Natural killer cell (primary cell): ENCODE results near the gene UPK1B. TPM values are rescaled to one million over a fixed set of nuclear protein-coding genes. Genes with fewer than 3 reads are reported as not detected.
"Not testable (repeated sequence)": the region's sequence is repeated elsewhere in the genome, so short reads cannot be mapped to it uniquely, and the experiment has no call there.

Experiments
- ATAC-seq, 3 donors: fragments of 150-1000 bp in 2 of 3; fragments of 200-7000 bp in 1 of 3; cut with Tn5 transposase; 1 replicate in 1 of 3; 2 replicates in 2 of 3; pipeline ENCODE4 v1.10.0; 2021; ENCODE audit warnings: mild to moderate bottlenecking in 2 of 3, moderate library complexity in 2 of 3
- DNase-seq, 2 donors: peaks; one replicate each; pipeline versions ENCODE4 v3.0.0 to v3.0.0-alpha.2; 2013 to 2021; ENCODE audit warnings: mixed read lengths in 1 of 2
- H3K27ac ChIP-seq: one replicate; pipeline ENCODE4 v1.5.1; 2013; ENCODE audit warnings: mild to moderate bottlenecking, low read length
- H3K27me3 ChIP-seq: one replicate; pipeline ENCODE4 v1.6.1; 2013; ENCODE audit warnings: low read length; ENCODE audit not compliant: control insufficient read depth, insufficient read depth
- H3K36me3 ChIP-seq: one replicate; pipeline ENCODE4 v1.6.1; 2013; ENCODE audit warnings: low read length; ENCODE audit not compliant: control insufficient read depth, insufficient read depth
- H3K4me1 ChIP-seq: one replicate; pipeline ENCODE4 v1.6.1; 2013; ENCODE audit warnings: low read length; ENCODE audit not compliant: control insufficient read depth, insufficient read depth
- H3K4me3 ChIP-seq: one replicate; pipeline ENCODE4 v1.5.1; 2013; ENCODE audit warnings: low read length
- H3K9me3 ChIP-seq: one replicate; pipeline ENCODE4 v1.6.1; 2013; ENCODE audit warnings: low read length; ENCODE audit not compliant: control insufficient read depth, insufficient read depth
- H3K27ac Mint-ChIP-seq, 2 donors: one replicate each; pipeline ENCODE4 v1.8.0; 2022; ENCODE audit warnings: mild to moderate bottlenecking in 2 of 2, mixed read lengths in 2 of 2, moderate library complexity in 1 of 2
- H3K27me3 Mint-ChIP-seq, 2 donors: one replicate each; pipeline ENCODE4 v1.8.0; 2022; ENCODE audit warnings: low read depth in 2 of 2, mixed read lengths in 2 of 2
- H3K36me3 Mint-ChIP-seq: one replicate; pipeline ENCODE4 v1.8.0; 2022; ENCODE audit warnings: mixed read lengths
- H3K4me1 Mint-ChIP-seq, 2 donors: one replicate each; pipeline ENCODE4 v1.8.0; 2022; ENCODE audit warnings: mixed read lengths in 2 of 2
- H3K4me3 Mint-ChIP-seq: one replicate; pipeline ENCODE4 v1.8.0; 2022; ENCODE audit warnings: mild to moderate bottlenecking, moderate library complexity, mixed read lengths
- H3K9me3 Mint-ChIP-seq, 2 donors: one replicate each; pipeline ENCODE4 v1.8.0; 2022; ENCODE audit warnings: mixed read lengths in 2 of 2
- CTCF ChIP-seq: fragments of 200-600 bp; IDR thresholded peaks from one replicate; pipeline ENCODE4 v1.8.0; 2022; ENCODE audit warnings: antibody characterized with exemption
- WGBS: methylation state at CpG from one replicate; pipeline ENCODE4 v1.1.7; 2013; ENCODE audit warnings: missing lambda C conversion rate; ENCODE audit not compliant: insufficient coverage; 5-methylcytosine and 5-hydroxymethylcytosine counted together
- intact Hi-C: fragments of 100-400 bp; cut with micrococcal nuclease; formaldehyde crosslinking; loops from one replicate; pipeline ENCODE4 v1.14.2; 2022
- total RNA-seq, 4 donors: library from RNA; stranded (reverse); fragments of 120-200 nt in 1 of 4; gene quantifications; one replicate each; pipeline versions ENCODE4 v1.2.3 to v1.2.4, GENCODE V29; 2013 to 2022

The UPK1B gene
- total RNA-seq: not detected
- total RNA-seq (2013): not detected

- Mint-ChIP-seq H3K9me3 (no peaks in the 10 kb centered on the region), H3K27me3 (peaks cover 0 to 38% of the 10 kb centered on the region in 2 donors), H3K4me1 (no peaks in the 10 kb centered on the region), H3K27ac (no peak within 1 kb of the TSS), H3K36me3 (no peaks in the 10 kb centered on the region), H3K4me3 (no peak within 1 kb of the TSS)
- Histone ChIP-seq H3K4me3 (no peak within 1 kb of the TSS), H3K27ac (no peak within 1 kb of the TSS), H3K27me3 (no peaks in the 10 kb centered on the region), H3K9me3 (no peaks in the 10 kb centered on the region), H3K4me1 (no peaks in the 10 kb centered on the region), H3K36me3 (no peaks in the 10 kb centered on the region)
- intact Hi-C loops: no loop called here
- peak in 1 of 2 donors; percentile 3 for DNase-seq
- no peak for TF ChIP-seq CTCF
- no peak for ATAC-seq
- WGBS: 84% methylated on average over 13 of the region's 13 CpGs
Measured at GRCh38 chr3:119173325-119173724, at the start of gene UPK1B. Gene UPK1B (plus strand): TSS chr3:119173598. CDS start chr3:119186742, 13,144 bp downstream.

GRCh38 chr3:119125342-119125741 is 48.1 kb upstream of the UPK1B start:
- WGBS: 94% methylated on average over 10 of the region's 10 CpGs
- Histone ChIP-seq H3K36me3 (no peaks in the 10 kb centered on the region), H3K4me1 (no peaks in the 10 kb centered on the region), H3K27me3 (no peaks in the 10 kb centered on the region), H3K4me3 (no peak overlapping the region), H3K9me3 (no peaks in the 10 kb centered on the region), H3K27ac (no peak overlapping the region)
- no peaks in the 10 kb centered on the region for H3K9me3 Mint-ChIP-seq
- intact Hi-C loops: no loop called here
- H3K4me3 Mint-ChIP-seq: no peak overlapping the region
- peaks cover 10 to 39% of the 10 kb centered on the region in 2 donors for H3K27me3 Mint-ChIP-seq
- DNase-seq: no peak
- H3K27ac Mint-ChIP-seq: no peak overlapping the region
- no peaks in the 10 kb centered on the region for H3K36me3 Mint-ChIP-seq
- H3K4me1 Mint-ChIP-seq: no peaks in the 10 kb centered on the region
- ATAC-seq: no peak
- TF ChIP-seq CTCF: no peak

- intact Hi-C loops: no loop called here
- no peaks in the 10 kb centered on the region for H3K36me3 Mint-ChIP-seq
- WGBS: 85% methylated on average over 17 of the region's 17 CpGs
- peaks cover 12 to 43% of the 10 kb centered on the region in 2 donors for H3K27me3 Mint-ChIP-seq
- Histone ChIP-seq H3K27me3 (no peaks in the 10 kb centered on the region), H3K9me3 (no peaks in the 10 kb centered on the region), H3K4me3 (no peak overlapping the region), H3K27ac (no peak overlapping the region), H3K36me3 (no peaks in the 10 kb centered on the region), H3K4me1 (no peaks in the 10 kb centered on the region)
- H3K4me3 Mint-ChIP-seq: no peak overlapping the region
- TF ChIP-seq CTCF: no peak
- no peak for ATAC-seq
- no peaks in the 10 kb centered on the region for H3K4me1 Mint-ChIP-seq
- no peak for DNase-seq
- H3K27ac Mint-ChIP-seq: no peak overlapping the region
- H3K9me3 Mint-ChIP-seq: no peaks in the 10 kb centered on the region
Measured at GRCh38 chr3:119125742-119126504, 47.5 kb upstream of the UPK1B start.

- H3K9me3 Mint-ChIP-seq, ATAC-seq, H3K36me3 Mint-ChIP-seq, H3K27me3 ChIP-seq, H3K4me1 ChIP-seq, H3K27ac ChIP-seq, H3K4me1 Mint-ChIP-seq, H3K4me3 Mint-ChIP-seq, H3K9me3 ChIP-seq, intact Hi-C loops, H3K27ac Mint-ChIP-seq, DNase-seq, H3K4me3 ChIP-seq, H3K36me3 ChIP-seq: not testable (repeated sequence)
- peaks cover 15 to 69% of the 10 kb centered on the region in 2 donors for H3K27me3 Mint-ChIP-seq
- 76% methylated on average over 6 of the region's 7 CpGs for WGBS
Measured at GRCh38 chr3:119130291-119130690, 43.1 kb upstream of the UPK1B start.

- H3K4me3 Mint-ChIP-seq, H3K36me3 ChIP-seq, H3K9me3 ChIP-seq, intact Hi-C loops, H3K4me3 ChIP-seq, H3K27me3 ChIP-seq, ATAC-seq, H3K27ac ChIP-seq, DNase-seq, H3K27ac Mint-ChIP-seq, H3K4me1 Mint-ChIP-seq, H3K4me1 ChIP-seq, H3K36me3 Mint-ChIP-seq, H3K9me3 Mint-ChIP-seq: not testable (repeated sequence)
- 100% methylated on average over 3 of the region's 4 CpGs for WGBS
- H3K27me3 Mint-ChIP-seq: peaks cover 16 to 75% of the 10 kb centered on the region in 2 donors
Measured at GRCh38 chr3:119132291-119132690, 41.1 kb upstream of the UPK1B start.

GRCh38 chr3:119139360-119139759 is 34.0 kb upstream of the UPK1B start:
- H3K36me3 ChIP-seq: not testable (repeated sequence)
- H3K27me3 Mint-ChIP-seq: peaks cover 7 to 41% of the 10 kb centered on the region in 2 donors

More at GRCh38 chr3:119139360-119139759, 34.0 kb upstream of the UPK1B start:
- H3K9me3 Mint-ChIP-seq, H3K4me1 Mint-ChIP-seq, DNase-seq, H3K4me3 Mint-ChIP-seq, ATAC-seq, H3K27me3 ChIP-seq, H3K4me1 ChIP-seq, H3K27ac Mint-ChIP-seq, H3K27ac ChIP-seq, H3K4me3 ChIP-seq, H3K9me3 ChIP-seq, H3K36me3 Mint-ChIP-seq, intact Hi-C loops: not testable (repeated sequence)
- 67% methylated on average over 3 of the region's 4 CpGs for WGBS
